GM18873 (cell line): ENCODE measurements around the gene COL27A1.

Experiments
- ATAC-seq: cut with Tn5 transposase; IDR thresholded peaks from one replicate; pipeline ENCODE4 v1.9.1; 2021; ENCODE audit warnings: mild to moderate bottlenecking, moderate library complexity, moderate number of reproducible peaks; ENCODE audit not compliant: unreplicated experiment, low FRiP score

COL27A1 gene

DNA sequence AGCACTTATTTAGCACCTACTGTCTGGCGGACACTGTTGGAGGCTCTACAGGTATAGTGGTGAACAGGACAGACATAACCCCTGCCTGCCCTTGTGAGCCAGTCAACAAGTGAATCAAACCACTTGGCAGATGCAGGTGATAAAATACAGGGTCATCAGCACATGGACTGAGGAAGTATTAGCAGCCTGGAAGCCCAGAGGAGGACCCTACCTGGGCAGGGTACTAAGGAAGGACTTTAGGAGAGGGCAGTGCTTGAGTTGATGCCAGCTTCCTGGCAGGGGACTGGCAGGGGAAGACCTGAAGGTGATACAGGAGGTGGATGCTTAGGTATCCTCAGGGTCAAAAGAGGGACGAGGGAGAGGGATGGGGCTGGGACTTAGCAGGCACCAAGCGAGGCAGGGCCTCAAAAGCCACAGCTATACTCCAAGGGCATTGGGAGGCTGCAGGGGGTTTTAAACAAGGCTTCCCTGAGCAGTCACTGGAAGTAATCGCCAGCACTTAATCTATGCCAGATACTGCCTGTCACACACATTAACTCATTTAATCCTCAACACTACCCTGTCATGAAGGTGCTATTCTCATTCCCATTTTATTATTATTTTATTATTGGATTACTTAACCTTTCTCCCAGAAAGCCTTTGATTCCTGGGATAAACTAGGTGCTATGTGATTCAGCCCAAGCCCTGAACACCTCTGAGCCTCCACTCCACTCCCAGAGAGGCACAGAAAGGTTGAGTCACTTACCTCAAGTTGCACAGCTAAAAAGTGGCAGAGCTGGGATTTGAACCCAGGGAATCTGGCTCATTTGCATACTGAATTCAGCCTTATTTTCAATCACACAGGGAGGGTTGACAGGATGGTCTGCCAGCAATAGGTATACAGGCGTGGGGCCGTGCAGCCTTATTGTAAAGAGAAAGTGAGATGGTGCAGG lies 103.8 kb downstream of the COL27A1 start:
- no peak for ATAC-seq

DNA sequence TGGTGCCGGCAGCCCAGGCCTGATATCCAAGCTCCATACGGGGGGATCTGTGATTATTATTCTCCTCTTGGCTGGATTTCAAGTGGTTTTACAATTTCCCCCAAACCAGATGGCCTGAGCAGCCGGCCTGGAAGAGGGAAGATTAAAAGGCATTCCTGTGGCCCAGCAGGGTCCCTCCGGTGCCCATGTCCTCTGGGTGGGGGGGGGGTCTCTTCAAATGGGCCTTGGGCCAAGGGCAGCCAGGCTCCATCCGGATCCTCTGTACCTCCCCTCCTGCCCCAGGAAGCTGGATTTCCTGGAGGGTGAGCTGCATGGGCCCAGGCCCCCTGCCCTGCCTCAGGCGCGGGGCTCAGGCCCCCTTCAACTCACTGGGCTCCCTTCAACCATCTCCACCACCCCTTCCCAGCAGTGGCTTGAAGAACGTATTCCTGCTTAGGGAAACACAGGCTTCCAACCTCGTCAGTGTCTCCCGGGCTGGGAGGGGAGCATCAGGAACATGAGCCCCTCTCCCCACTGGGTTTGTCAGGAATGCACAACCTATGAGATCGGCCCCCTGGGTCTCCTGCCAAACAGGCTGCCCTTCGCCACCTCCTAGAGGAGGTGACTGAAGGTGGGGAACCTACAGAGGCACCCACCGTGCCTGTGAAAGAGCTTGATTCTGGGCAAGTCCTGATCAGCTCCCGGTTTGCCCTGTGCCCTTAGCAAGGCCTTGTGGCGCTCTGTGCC lies 104.6 kb downstream of the COL27A1 start:
- no peak for ATAC-seq

DNA sequence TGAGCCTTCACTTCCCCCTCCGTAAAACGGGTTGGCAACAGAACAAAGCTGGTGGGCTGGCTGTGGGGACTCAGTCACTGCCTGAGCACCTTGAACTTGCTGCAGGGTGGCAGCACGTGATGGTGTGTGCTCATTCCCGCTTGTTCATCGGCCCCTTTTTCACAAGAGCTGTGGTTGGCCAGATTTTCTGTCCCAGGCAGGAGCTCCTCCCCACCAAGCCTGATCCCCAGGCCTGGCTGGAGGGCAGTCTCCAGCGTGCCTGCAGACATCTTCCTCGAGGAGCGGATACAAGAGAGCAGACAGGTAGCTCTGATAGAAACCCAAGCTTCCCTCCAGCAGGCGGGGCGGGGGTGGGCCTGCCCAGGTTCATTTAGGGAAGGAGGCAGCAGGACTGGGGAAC lies 105.7 kb downstream of the COL27A1 start:
- ATAC-seq = no peak

DNA sequence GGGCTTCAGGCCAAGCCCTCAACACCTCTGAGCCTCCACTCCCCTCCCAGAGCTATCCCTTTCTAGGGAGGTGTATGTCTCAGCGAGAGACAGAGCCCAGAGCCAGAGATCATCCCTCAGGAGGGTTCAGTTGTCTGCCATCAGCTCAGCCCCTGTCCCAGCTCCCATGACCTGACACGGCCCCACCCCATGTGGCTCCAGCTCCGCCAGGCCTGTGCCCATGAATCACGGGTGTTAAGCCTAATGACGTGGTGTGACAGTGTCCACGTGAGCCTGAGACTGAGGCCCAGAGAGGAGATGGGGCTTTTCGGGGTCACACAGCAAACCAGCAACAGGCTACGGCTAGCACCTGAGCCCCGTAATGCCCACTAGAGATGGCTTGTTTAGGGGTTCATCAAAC lies 106.7 kb downstream of the COL27A1 start:
- ATAC-seq = no peak

DNA sequence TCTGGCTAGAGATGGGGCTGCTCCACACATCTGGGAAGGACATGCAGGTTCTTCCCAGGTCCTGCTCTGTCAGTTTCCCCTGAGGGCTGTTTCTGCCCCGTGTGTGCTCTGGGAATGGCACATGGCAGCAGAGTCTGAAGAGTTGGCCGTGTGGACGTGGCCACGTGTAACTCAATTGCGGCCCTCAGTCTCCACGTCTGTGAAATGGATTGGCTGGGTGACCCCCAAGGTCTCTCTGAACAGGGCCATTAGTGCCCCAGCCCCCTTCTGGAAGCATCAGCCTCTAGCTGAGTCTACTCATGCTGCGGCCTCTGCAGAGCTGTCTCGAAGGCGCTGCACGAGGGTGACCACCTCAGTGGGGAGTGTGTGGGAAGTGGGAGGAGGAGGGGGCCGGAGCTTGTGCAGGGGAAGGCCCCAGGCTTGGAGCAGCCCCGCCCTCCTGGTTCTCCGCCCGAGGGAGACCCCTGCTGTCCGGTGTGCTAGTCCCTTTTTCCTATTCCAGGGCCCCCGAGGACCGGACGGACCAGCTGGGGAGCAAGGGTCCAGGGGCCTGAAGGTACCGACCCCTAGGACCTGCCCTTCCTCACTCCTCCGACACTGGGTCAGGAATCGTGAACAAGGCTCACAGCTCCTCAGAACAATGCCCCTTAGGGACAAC lies 108.6 kb downstream of the COL27A1 start:
- no peak for ATAC-seq

DNA sequence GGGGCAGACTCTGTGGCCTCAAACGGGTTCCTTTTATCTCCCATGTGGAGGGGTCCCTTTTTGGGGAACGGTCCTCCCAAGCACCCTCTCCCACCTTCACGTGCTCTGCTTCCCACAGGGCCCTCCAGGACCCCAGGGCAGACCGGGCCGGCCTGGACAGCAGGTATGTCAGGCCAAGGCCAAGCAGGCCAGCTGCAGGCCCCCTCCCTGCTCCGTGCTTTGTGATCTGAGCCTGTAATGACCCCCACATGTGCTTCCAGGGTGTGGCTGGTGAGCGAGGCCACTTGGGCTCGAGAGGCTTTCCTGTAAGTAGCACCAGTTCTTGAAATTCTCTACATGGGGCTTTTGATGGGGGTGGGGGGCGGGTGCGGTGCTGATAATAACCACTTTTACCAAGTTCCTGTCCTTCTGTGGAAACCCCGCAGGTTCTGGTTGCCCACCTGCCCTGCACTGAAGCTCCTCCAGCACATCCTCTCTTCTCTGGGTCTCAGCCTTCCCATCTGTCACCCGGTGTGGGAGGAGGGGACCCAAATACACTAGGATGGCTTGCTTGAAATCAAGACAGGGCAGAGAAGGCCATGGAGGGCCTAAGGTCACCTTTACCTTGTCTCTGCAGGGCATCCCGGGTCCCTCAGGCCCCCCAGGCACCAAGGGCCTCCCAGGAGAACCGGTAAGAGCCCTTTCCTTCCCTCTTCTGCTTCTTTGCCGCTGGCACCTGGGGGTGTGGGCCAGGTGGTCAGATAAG lies 109.6 kb downstream of the COL27A1 start:
- no peak for ATAC-seq

DNA sequence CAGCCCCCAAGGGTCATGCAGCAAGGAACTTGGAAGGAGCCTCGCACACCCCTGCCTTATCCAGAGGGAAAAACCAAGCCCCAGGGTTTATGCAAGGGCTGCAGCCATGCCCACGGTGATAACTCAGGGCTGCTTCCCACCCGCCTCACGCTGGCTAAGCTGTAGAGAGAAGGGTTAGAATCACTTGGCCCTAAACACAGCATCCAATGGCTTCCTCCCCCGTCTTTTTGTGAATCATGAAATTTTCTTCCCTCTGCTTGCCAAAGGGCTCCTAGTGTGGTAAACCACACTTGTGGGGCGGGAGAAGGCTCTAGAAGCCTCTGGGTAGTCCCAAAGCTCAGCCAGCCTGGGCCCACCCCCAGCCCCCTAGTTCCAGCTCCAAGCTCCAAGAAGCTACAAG lies 111.6 kb downstream of the COL27A1 start:
- ATAC-seq = no peak

DNA sequence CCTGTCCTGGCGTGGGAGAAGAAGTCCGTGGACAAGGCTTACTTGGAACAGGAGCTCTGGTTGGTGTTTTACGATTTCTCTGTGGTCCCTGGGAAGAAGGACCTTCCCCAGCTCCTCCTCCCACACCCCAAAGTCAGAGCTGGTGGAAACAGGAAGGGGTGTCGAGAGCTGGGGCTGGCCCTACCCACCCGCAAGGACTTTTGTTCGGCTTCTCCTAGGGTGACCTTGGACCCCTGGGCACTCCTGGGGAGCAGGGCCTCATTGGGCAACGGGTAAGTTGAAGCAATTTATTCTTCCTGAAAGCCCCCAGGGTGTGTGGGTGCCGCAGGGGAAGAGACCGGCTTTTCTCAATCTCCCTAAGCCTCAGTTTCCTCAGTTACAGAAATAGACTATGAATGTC lies 113.7 kb downstream of the COL27A1 start:
- no peak for ATAC-seq

DNA sequence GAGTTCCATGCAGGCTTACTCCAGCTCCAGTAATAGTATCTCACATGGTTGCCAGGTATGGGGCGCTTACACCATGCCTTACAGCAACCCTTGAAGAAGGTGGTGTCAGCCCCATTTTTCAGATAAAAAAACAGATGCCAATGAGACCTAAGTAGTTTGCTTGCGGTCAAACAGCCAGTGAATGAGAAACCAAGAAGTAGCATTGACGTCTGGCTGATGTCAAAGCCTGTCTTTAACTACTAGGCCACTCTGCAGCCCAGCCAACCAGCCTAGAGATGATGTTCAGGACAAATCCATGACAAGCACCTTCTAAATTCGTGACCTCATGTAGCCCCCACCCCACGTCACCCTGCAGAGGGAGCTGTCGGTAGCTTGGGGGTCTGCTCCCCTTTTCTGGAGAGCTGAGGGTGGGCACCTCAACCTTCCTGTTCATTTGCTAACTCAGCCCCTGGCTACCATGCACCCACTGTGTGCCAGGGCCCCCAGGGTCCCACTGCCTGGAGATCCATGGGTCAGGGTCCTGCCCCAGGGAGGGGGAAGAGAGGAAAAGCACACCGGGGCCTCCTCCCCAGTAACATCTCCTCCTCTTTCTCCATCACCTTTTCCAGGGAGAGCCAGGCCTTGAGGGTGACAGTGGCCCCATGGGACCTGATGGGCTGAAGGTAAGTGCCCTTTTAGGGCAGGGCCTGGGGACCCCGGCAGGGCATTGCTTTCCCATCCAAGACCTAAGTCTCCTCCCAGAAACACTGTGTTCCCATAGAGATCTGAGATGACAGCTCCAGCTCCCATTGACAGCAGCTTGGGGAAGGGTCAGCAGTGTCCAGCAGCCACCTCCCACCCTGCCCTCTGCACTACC lies 115.0 kb downstream of the COL27A1 start:
- no peak for ATAC-seq

DNA sequence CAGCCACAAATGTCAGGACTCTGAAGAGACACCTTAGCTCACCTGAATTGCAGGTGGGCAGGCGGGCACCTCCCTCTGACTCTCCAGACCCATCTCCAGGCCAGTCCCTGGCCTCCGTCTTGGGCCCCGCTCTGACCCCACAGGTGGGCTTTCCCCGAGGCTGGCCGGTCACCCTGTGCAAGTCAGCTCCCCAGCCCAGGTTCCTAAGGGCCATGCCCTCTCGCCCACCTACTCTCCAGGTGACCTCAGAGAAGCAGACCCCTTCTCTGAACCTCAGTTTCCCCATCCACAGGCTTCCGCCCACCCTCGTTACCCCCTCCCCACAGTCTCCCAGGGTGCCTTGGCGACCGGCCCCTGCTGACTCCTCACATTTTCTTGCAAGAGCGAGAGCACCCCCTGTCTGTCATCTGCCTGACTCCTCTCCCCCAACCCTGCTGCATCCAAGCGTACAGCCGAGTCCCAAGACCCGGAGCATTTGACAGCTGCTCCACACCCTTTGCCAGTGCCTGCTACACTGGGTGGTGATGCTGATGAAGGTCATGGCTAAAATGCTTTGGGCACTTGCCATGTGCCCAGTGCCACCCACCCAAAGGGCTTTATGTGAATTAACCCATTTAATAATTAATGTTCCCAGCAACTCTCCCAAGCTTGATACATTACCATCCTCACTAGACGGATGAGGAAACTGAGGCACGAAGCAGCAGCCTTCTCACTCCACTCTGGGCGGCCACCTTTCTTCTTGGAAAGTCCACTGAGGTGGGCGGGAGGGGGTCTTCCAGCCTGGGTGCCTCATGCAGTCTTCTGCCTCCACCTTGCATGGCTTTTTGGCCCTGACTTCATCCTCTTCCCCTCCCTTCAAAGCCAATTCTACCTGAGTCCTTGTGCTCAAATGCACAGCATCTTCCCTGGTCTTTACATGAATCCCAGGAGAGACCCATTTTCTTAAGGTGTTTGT lies 116.5 kb downstream of the COL27A1 start:
- ATAC-seq = no peak

DNA sequence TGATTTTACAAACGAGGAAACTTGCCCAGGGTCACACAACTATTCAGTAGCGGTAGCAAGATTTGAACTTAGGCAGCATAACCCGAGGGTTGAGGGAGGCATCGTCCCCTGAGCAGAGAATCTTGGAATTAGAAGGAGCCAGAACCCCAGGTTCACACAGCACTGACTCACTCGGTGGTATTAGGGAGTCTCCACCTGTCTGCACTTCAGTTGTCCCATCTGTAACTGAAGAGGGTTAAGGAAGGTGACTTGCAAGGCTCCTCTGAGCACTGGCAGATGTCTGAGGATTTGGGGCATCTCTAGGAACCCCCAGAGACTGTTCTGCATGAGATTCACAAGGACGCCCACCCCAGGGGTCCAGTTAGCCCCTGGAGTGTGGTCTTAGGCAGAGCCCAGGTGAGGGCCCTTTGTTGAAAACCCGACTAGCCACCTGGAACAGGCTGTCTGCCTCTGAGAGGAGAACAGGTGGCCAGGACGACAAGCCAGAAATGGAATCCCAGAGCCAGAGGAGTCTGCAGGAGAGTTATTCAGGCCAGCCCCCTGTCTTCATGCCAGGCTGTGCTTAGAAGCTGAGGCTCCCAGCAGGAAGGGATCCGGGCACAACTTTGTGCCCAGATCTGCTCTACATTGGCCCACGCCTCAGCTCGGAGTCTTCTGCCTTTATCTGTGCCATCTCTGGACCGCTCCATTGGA lies 117.5 kb downstream of the COL27A1 start:
- no peak for ATAC-seq

DNA sequence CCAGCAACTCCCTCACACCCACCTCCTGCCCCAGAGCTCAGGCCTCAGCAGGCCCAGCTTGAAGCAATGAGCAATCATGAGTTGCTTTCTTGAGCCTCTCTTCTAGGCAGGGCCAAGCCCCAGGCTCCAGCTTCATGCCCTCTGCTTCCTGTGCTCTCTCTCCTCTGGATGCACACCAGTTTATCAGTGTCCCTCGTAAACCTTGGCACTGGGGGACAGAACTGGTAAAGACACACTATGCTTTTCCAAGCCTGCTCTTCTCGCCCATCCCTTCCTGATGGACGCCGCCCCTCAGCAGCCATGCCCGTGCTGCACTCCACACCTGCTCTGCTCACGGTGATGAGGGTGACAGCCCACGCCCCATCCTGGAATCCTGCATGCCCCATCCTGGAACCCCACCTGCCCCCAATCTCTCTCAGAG lies 118.1 kb downstream of the COL27A1 start:
- ATAC-seq = no peak

DNA sequence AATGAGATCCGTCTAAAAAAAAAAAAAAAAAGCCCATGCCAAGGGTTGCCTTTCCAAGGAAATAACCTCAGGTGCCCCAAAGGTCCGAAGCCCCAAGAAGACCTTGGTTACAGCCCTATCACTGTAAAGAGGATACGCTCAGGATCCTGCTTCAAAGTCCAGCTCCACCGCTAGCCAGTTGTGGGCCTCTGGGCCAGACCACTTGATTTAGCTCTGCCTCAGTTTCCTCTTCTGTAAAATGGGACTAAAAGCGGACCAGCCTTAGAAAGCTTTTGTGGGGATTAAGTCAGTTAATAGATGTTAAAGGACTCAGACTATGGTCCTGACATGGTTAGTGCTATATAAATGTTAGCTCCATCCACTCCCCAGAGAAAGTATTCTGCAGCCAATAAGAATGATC lies 118.9 kb downstream of the COL27A1 start:
- ATAC-seq = no peak

DNA sequence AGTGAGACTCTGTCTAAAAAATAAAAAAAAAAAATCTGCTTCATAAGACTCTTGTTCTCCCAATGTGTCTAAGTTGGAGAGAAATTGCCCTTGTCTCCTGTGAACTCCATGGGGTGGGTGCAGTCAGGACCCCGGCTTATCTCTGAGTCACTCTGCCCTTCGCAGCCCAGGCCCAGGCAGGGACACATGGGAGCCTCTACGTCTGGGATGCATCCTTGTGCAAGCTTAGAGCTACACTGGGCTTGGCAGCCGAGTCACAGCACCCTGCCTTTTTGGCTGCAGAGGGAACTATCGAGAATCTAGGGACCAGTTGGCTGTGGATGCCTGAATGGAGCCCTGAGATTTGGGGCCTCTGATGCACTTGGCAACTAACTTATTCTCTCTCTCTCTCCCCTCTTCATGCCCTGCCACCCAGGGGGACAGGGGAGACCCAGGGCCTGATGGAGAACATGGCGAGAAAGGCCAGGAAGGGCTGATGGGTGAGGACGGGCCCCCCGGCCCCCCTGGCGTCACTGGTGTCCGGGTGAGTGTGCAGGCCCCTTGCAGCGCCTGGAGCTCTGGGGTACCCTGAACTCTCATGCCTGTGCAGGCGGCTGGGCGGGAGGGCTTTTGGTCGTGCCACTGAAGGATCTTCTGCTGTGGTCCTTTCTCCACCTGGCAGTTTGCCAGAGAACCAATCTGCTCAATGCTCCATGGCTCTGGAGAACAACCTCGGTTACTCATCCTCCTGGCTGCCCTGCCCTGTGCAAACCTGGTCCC lies 120.1 kb downstream of the COL27A1 start:
- no peak for ATAC-seq

DNA sequence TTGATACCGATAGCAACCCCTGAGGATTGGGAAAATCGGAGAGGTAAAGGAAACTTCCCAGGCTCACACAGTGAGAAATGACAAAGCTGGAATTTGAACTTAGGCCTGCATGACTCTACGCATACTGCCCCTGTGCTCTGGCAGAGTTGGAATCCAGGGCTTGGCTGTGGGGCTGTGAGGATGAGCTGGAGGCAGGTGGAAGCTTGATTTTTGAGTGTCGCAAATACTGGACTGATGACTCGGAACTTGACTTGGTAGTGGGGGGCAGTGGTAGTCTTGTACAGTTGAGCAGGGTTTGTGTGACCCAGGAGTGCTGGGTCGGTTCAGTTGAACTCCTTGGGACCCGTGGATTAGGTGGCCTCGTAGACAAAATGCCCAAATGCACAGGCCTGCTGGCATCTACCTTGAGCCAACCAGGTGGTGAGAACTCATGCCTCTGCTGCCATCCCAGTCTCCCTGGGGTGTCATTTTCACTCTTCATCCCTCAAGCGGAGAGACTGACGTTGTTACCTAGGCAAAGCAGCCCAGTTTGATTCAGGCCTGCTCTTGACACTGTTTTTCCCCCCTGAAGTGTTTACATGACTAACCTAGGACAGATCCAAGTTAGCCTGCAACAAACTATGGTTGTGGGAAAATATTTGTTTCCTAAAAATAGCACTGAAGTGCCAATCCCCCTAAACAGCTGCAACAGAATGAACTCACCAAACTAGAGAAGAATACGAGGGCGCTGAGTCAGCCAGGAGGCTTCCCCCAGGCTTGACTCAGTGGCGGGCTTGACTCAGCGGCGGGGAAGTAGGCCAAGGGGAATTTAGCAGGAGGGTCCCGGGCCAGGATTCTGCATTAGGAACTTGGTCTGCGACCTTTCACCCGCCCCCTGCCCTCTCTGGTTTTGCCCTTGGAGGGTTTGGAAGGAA lies 121.8 kb downstream of the COL27A1 start:
- ATAC-seq = no peak

DNA sequence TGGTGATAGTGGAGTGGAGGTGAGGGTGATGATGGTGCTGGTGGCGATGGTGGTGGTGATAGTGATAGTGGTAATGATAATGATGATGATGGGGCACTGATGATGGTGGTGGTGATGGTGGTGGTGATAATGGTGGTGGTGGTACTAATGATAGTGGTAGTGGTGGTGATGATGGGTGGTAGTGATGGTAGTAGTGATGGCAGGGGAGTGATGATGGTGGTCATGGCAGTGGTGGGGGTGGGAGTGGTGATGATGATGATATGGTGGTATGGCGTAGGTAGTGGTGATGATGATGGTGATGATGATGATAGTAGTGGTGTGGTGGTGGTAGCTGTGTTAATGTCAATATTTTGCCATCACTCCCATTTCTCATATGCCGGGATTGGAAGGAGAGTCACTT lies 123.0 kb downstream of the COL27A1 start:
- no peak for ATAC-seq
